ENCODE measurements around the gene CATSPERE. TPM values are rescaled to one million over a fixed set of nuclear protein-coding genes. Genes with fewer than 3 reads are reported as not detected.

The CATSPERE gene
- total RNA-seq, 1 experiment from 2014 or later: 0.05 TPM

DNA sequence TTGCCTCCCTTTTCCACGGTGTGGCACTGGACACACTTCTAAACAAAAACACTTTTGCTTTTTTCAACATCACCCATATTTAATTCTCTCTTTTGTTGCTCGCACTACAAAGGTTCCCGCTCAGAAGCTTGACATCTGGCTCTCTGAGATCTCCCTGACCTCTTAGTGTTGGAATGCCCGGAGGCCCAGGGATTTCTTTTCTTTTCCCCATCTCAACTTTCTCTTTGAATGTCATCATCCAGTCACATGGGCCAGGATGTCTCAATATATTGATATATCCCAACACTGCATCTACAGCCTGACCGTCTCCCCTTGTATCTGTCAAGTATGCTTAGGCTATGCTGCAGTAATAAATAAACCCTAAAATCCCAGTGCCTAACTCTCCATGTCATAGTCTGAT is 137.5 kb downstream of the CATSPERE start:
- no peaks in the 10 kb centered on the region for H3K27me3 ChIP-seq (replicated peaks)
- H3K4me1 ChIP-seq (replicated peaks): peaks cover 9% of the 10 kb centered on the region
- H3K9me3 ChIP-seq (replicated peaks): no peaks in the 10 kb centered on the region
- H3K36me3 ChIP-seq: no peaks in the 10 kb centered on the region
- no peak for DNase-seq (ENCODE audit: low read depth in 1 of 2, low spot score in 2 of 2)
- H3K4me3 ChIP-seq: no peak overlapping the region
- no peak overlapping the region for H3K27ac ChIP-seq

DNA sequence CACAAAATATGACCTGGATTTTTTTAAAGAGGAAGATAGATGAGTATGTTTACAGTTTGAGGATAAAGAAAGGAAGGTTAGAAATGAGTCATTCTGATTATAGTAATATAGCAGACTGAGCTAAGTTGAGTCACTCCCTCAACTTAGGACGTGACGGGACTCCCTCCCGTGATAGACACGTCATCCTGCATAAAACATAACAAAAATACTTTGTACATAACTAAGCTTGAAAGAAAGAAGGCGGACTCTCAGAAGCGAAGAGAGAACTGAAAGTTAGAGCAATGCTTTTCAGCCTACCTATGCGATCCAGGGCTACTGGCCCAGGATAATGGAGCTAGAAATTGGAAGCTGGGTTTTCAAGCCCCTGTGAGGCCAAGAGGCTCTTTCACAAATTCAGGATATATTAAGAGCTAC is 138.9 kb downstream of the CATSPERE start:
- no peaks in the 10 kb centered on the region for H3K36me3 ChIP-seq
- H3K4me1 ChIP-seq (replicated peaks): peaks cover 9% of the 10 kb centered on the region
- no peaks in the 10 kb centered on the region for H3K27me3 ChIP-seq (replicated peaks)
- H3K4me3 ChIP-seq: peak overlapping the region; percentile 11
- H3K27ac ChIP-seq: peak overlapping the region; percentile 26; the same call in 1 of the 2 replicates
- H3K9me3 ChIP-seq (replicated peaks): no peaks in the 10 kb centered on the region
- peak; percentile 73 to 80 for DNase-seq (ENCODE audit: low read depth in 1 of 2, low spot score in 2 of 2)

- Histone ChIP-seq H3K4me3 (no peak overlapping the region), H3K36me3 (no peaks in the 10 kb centered on the region), H3K27me3 (replicated peaks) (no peaks in the 10 kb centered on the region), H3K9me3 (replicated peaks) (no peaks in the 10 kb centered on the region), H3K27ac (no peak overlapping the region), H3K4me1 (replicated peaks) (peaks cover 9% of the 10 kb centered on the region)
- DNase-seq (ENCODE audit: low read depth in 1 of 2, low spot score in 2 of 2): no peak
Measured at GRCh38 chr1:244601336-244601735, 140.3 kb downstream of the CATSPERE start.

DNA sequence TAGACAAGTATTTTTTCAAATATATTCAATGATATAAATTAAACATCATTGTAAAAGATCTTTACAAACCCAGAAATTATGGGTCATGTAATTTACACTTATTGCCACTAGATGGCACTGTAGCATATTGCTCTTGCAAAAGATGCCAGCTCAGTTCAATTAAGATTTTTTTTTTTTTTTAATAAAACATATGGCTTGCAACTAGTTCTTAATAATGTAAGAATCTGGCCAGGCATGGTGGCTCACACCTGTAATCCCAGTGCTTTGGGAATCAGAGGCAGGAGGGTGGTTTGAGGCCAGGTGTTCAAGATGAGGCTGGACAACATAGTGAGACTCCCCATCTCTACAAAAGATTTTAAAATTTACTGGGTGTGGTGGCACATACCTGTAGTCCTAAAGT is 142.4 kb downstream of the CATSPERE start:
- Histone ChIP-seq H3K4me1 (replicated peaks) (peaks cover 9% of the 10 kb centered on the region), H3K27me3 (replicated peaks) (no peaks in the 10 kb centered on the region), H3K9me3 (replicated peaks) (no peaks in the 10 kb centered on the region), H3K36me3 (no peaks in the 10 kb centered on the region), H3K27ac (no peak overlapping the region), H3K4me3 (no peak overlapping the region)
- DNase-seq (ENCODE audit: low read depth in 1 of 2, low spot score in 2 of 2): peak in 1 of 2 experiments; percentile 21

- H3K36me3 ChIP-seq: no peaks in the 10 kb centered on the region
- H3K4me1 ChIP-seq (replicated peaks): no peaks in the 10 kb centered on the region
Measured at GRCh38 chr1:244605835-244606370, 144.8 kb downstream of the CATSPERE start.

DNA sequence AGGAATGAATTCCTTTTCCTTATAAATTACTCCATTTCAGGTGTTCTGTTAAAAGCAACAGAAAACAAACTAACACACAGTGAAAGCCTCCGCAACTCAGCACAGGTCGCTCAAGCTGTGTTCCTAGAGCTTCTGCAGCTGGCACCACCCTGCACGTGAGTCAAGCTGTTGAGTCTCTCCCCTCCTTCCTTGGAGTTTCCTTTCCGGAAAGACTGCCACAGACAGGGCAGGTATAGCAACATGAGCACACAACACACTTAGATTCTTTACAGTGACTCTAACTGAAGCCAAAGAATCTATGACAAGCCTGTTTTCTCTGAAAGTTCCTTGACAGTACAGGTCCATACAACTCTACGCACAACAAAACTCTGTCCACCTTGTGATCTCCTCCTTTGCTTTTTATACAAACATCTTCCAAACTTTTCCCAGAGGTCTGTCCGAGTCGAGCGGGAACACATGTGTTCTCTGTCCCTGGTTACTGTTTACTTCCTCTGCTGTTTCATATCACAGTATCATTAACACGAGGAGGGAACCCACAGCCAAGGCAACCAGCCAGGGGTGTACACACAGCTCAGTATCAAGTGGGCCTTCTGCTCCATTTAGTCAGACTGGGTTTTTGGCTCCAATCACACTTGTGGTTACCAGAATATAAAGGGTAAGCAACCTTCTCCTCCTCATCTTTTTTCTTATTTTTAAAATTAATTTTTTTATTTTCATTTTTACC is 153.2 kb downstream of the CATSPERE start:
- Histone ChIP-seq H3K4me3 (no peak overlapping the region), H3K36me3 (no peaks in the 10 kb centered on the region), H3K9me3 (replicated peaks) (no peaks in the 10 kb centered on the region), H3K4me1 (replicated peaks) (no peaks in the 10 kb centered on the region), H3K27me3 (replicated peaks) (no peaks in the 10 kb centered on the region), H3K27ac (no peak overlapping the region)
- DNase-seq (ENCODE audit: low read depth in 1 of 2, low spot score in 2 of 2): no peak

More at GRCh38 chr1:244605835-244606370, 144.8 kb downstream of the CATSPERE start:
- Histone ChIP-seq H3K4me3 (no peak overlapping the region), H3K9me3 (replicated peaks) (no peaks in the 10 kb centered on the region), H3K27ac (no peak overlapping the region), H3K27me3 (replicated peaks) (no peaks in the 10 kb centered on the region)
- DNase-seq (ENCODE audit: low read depth in 1 of 2, low spot score in 2 of 2): no peak

DNA sequence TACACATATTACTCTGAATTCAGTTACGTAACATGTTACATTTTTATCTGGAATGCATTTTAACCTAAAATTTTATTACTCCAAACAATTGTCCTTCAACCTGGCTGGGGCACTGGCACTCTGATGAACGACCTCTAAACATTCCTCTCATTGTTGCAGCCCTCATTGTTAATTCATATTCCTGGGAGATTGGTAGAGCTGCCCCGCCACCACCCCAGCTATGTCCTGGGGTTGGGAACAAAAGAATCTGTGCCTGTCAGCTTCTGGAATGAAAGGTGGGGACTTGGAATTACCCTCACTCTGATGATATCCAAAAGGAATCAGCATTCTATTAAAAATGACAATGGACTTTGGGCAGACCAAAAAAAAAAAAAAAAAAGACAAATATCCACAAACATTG is 153.8 kb downstream of the CATSPERE start:
- no peaks in the 10 kb centered on the region for H3K9me3 ChIP-seq (replicated peaks)
- no peak overlapping the region for H3K27ac ChIP-seq
- no peak for DNase-seq (ENCODE audit: low read depth in 1 of 2, low spot score in 2 of 2)
- H3K4me1 ChIP-seq (replicated peaks): no peaks in the 10 kb centered on the region
- H3K36me3 ChIP-seq: no peaks in the 10 kb centered on the region
- no peak overlapping the region for H3K4me3 ChIP-seq
- H3K27me3 ChIP-seq (replicated peaks): no peaks in the 10 kb centered on the region

- no peak overlapping the region for H3K27ac ChIP-seq
- H3K27me3 ChIP-seq (replicated peaks): no peaks in the 10 kb centered on the region
- H3K4me1 ChIP-seq (replicated peaks): no peaks in the 10 kb centered on the region
- H3K36me3 ChIP-seq: no peaks in the 10 kb centered on the region
- no peak for DNase-seq (ENCODE audit: low read depth in 1 of 2, low spot score in 2 of 2)
- no peaks in the 10 kb centered on the region for H3K9me3 ChIP-seq (replicated peaks)
- H3K4me3 ChIP-seq: no peak overlapping the region
Measured at GRCh38 chr1:244615301-244615700, 154.2 kb downstream of the CATSPERE start.

DNA sequence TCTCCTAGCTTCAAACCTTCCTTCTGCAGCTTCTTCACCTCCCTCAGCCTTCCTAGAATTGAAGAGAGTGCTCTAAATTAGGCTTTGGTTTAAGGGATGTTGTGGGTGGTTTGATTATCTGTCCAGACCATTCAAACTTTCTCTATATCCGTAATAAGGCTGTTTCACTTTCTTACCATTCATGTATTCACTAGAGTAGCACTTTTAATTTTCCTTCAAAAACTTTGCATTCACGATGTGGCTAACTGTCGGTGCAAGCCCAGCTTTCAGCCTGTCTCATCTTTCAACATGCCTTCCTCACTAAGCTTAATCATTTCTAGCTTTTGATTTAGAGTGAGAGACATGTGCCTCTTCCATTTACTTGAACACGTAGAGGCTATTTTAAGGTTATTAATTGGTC is 165.6 kb downstream of the CATSPERE start:
- Histone ChIP-seq H3K27ac (no peak overlapping the region), H3K36me3 (no peaks in the 10 kb centered on the region), H3K4me1 (replicated peaks) (no peaks in the 10 kb centered on the region), H3K4me3 (no peak overlapping the region), H3K27me3 (replicated peaks) (0 out of 2 replicates have a peak, but pooled peaks cover 6% of the 10 kb centered on the region), H3K9me3 (replicated peaks) (no peaks in the 10 kb centered on the region)
- no peak for DNase-seq (ENCODE audit: low read depth in 1 of 2, low spot score in 2 of 2)

GRCh38 chr1:244628789-244629188 is 167.7 kb downstream of the CATSPERE start:
- no peak for DNase-seq (ENCODE audit: low read depth in 1 of 2, low spot score in 2 of 2)
- H3K9me3 ChIP-seq (replicated peaks): no peaks in the 10 kb centered on the region
- H3K4me3 ChIP-seq: no peak overlapping the region
- no peaks in the 10 kb centered on the region for H3K4me1 ChIP-seq (replicated peaks)
- no peaks in the 10 kb centered on the region for H3K36me3 ChIP-seq
- 0 out of 2 replicates have a peak, but pooled peaks cover 6% of the 10 kb centered on the region for H3K27me3 ChIP-seq (replicated peaks)
- no peak overlapping the region for H3K27ac ChIP-seq

DNA sequence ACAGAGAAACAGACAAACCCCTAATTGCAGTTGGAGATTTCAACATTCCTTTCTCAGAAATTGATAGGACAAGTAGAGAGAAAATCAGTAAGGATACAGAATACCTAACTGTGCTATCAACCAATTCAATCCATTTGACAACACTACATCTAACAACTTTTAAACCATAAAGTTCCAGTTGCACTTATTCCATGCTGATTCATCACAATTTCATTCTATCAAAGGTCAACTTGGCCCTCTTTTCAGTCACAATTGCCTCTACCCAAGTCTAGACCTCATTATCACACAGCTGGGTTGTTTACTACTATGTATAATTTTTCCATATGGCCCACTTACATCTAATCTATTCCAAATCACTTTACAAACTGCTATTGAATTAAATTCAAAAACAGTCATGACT is 172.1 kb downstream of the CATSPERE start:
- Histone ChIP-seq H3K27ac (no peak overlapping the region), H3K36me3 (no peaks in the 10 kb centered on the region), H3K4me1 (replicated peaks) (no peaks in the 10 kb centered on the region), H3K9me3 (replicated peaks) (no peaks in the 10 kb centered on the region), H3K4me3 (no peak overlapping the region), H3K27me3 (replicated peaks) (0 out of 2 replicates have a peak, but pooled peaks cover 3% of the 10 kb centered on the region)
- no peak for DNase-seq (ENCODE audit: low read depth in 1 of 2, low spot score in 2 of 2)

GRCh38 chr1:244634546-244634945 is 173.5 kb downstream of the CATSPERE start:
- Histone ChIP-seq H3K9me3 (replicated peaks) (no peaks in the 10 kb centered on the region), H3K27ac (no peak overlapping the region), H3K36me3 (no peaks in the 10 kb centered on the region), H3K4me1 (replicated peaks) (no peaks in the 10 kb centered on the region), H3K4me3 (no peak overlapping the region), H3K27me3 (replicated peaks) (0 out of 2 replicates have a peak, but pooled peaks cover 3% of the 10 kb centered on the region)
- no peak for DNase-seq (ENCODE audit: low read depth in 1 of 2, low spot score in 2 of 2)

GRCh38 chr1:244636488-244637259 is 175.6 kb downstream of the CATSPERE start:
- Histone ChIP-seq H3K27me3 (replicated peaks) (peaks cover 5% of the 10 kb centered on the region; the same call in 1 of the 2 replicates), H3K4me3 (no peak overlapping the region), H3K9me3 (replicated peaks) (no peaks in the 10 kb centered on the region), H3K4me1 (replicated peaks) (no peaks in the 10 kb centered on the region), H3K27ac (no peak overlapping the region), H3K36me3 (no peaks in the 10 kb centered on the region)
- DNase-seq (ENCODE audit: low read depth in 1 of 2, low spot score in 2 of 2): no peak

GRCh38 chr1:244639561-244639960 is 178.5 kb downstream of the CATSPERE start:
- Histone ChIP-seq H3K27ac (no peak overlapping the region), H3K4me1 (replicated peaks) (no peaks in the 10 kb centered on the region), H3K36me3 (no peaks in the 10 kb centered on the region), H3K9me3 (replicated peaks) (no peaks in the 10 kb centered on the region), H3K4me3 (no peak overlapping the region), H3K27me3 (replicated peaks) (peaks cover 12% of the 10 kb centered on the region; the same call in 1 of the 2 replicates)
- no peak for DNase-seq (ENCODE audit: low read depth in 1 of 2, low spot score in 2 of 2)
